ENCODE measurements around the gene SCP2.

Gene SCP2

DNA sequence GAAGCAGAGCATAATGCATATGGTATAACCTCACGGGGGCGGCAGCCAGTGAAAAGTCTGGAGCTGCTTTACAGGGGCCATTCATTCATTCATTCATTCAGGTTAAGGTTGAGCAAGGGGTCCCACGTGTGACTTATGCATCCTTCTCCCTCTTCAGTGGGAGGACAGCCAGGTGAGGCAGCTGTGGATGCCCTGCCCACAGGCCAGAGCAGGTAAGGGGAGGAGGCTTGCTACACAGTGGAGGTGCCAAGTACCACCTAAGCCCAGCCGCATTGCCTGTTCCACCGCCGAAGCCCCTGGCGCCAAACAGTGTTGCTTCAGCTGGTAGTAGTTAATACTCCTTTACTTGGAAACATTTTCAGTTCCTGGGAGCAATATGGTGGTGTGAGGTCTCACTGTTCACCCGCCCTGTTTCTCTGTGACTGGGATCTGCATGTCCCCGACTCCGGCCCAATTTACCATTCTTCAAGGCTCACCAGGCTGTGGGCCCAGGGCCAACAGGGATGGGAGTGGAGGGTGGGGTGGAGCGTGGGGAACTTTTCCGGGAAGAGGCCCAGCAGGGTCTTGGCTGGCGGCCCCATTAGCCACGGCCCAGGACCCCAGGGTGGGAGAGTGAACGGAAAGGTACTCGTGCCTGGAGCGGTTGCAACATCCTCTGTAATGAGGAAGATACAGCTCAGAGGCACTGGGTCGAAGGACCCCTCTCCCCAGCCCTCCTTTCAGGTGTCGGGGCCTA, 134.2 kb downstream of the SCP2 start:
- Histone ChIP-seq H3K4me3 (ENCODE audit: low read length in 2 of 2) (peak overlapping the region; percentile 33 to 46), H3K4me2 (ENCODE audit: insufficient read depth, low read length, poor library complexity, severe bottlenecking) (peak overlapping the region; percentile 84), H2AK5ac (ENCODE audit: low read depth, low read length) (no peak overlapping the region), H3K79me1 (ENCODE audit: low read depth, low read length) (no peaks in the 10 kb centered on the region), H3K23ac (ENCODE audit: low read depth, low read length, poor library complexity) (peak overlapping the region; percentile 56), H3K14ac (ENCODE audit: low read length) (no peak overlapping the region), H3K36me3 (replicated peaks in 1 of 2; ENCODE audit: control insufficient read depth in 2 of 2, insufficient read depth in 2 of 2, low read length in 2 of 2) (no peaks in the 10 kb centered on the region), H2BK5ac (ENCODE audit: low read length) (no peak overlapping the region), H3K9ac (ENCODE audit: low read depth, low read length, poor library complexity) (no peak overlapping the region), H2BK12ac (ENCODE audit: low read length) (no peak overlapping the region), H3K18ac (ENCODE audit: low read length) (no peak overlapping the region), H3K27ac (replicated peaks; ENCODE audit: low read length) (no peak overlapping the region), H2AFZ (ENCODE audit: low read length) (peak overlapping the region; percentile 94), H3K27me3 (ENCODE audit: control insufficient read depth in 3 of 3, insufficient read depth in 3 of 3, low read depth in 1 of 3, low read length in 3 of 3) (peaks cover 10 to 72% (median 47%) of the 10 kb centered on the region in 3 experiments), H3K9me3 (replicated peaks in 1 of 2; ENCODE audit: control insufficient read depth in 2 of 2, insufficient read depth in 1 of 2, low read depth in 1 of 2, low read length in 2 of 2) (no peaks in the 10 kb centered on the region), H4K8ac (ENCODE audit: low read depth, low read length) (no peak overlapping the region), H3K4ac (ENCODE audit: low read length) (no peak overlapping the region), H2BK15ac (ENCODE audit: low read length) (peak overlapping the region; percentile 23), H2BK120ac (ENCODE audit: low read depth, low read length) (no peak overlapping the region), H4K91ac (ENCODE audit: low read depth, low read length, poor library complexity) (no peak overlapping the region), H3K4me1 (ENCODE audit: control insufficient read depth in 2 of 2, insufficient read depth in 1 of 2, low read depth in 1 of 2, low read length in 2 of 2) (peaks cover 4 to 7% of the 10 kb centered on the region in 2 donors)
- no CpG with 5 or more reads among the region's 19 CpGs for WGBS, 2 donors (ENCODE audit: extremely low coverage in 2 of 2, insufficient read length in 2 of 2, insufficient replicate concordance in 1 of 2)
- no peak for DNase-seq (ENCODE audit: low spot score)

DNA sequence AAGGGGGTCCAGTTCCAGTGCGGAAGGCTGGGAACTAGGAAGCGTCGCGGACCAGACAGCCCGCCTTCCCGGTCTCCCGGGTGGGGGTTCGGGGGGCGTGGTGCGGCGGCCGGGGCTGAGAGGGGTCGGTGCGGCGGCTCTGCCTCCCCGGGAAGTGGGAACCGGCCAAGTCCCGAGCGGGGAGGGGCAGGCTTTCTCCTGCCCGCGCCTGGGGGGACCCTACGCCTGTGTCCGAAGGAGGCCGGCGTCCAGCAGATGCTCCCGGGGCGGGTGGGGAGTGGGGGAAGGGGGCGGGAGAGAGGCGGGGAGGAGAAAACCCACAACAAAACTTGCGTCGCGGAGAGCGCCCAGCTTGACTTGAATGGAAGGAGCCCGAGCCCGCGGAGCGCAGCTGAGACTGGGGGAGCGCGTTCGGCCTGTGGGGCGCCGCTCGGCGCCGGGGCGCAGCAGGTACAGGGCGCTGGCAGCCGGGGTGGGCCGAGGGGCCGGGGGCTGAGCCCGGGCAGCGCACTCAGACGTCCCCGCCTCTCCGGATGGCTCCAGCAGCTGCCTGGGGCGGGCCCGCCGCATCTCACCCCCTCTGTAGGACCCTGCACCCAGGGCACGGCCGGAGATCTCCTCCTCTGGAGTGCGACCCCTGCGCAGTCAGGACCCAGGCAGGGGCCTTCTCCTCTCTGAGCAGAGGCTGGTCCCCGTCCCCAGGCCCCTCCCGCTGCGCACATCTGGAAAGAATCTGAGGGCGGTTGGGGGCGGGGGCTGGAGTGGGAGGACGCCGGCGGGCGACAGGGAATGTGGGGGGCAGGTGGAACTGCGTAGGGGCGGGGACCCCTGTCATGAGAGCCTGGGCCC, 135.0 kb downstream of the SCP2 start, which contains the start of gene PODN:
TSS of gene PODN (plus strand) at position 355 of the 849 bp plus-strand sequence. CDS start 7,643 bp downstream, outside the sequence.
- Histone ChIP-seq H3K27ac (replicated peaks; ENCODE audit: low read length) (no peak within 1 kb of the TSS), H2BK120ac (ENCODE audit: low read depth, low read length) (no peak within 1 kb of the TSS), H3K9ac (ENCODE audit: low read depth, low read length, poor library complexity) (peak within 1 kb of the TSS; percentile 66), H2BK12ac (ENCODE audit: low read length) (no peak within 1 kb of the TSS), H2AFZ (ENCODE audit: low read length) (peak within 1 kb of the TSS; percentile 94), H2BK5ac (ENCODE audit: low read length) (peak within 1 kb of the TSS; percentile 68), H3K4ac (ENCODE audit: low read length) (no peak within 1 kb of the TSS), H2BK15ac (ENCODE audit: low read length) (peak within 1 kb of the TSS; percentile 23), H3K27me3 (ENCODE audit: control insufficient read depth in 3 of 3, insufficient read depth in 3 of 3, low read depth in 1 of 3, low read length in 3 of 3) (peaks cover 10 to 80% (median 47%) of the 10 kb centered on the region in 3 experiments), H3K4me1 (ENCODE audit: control insufficient read depth in 2 of 2, insufficient read depth in 1 of 2, low read depth in 1 of 2, low read length in 2 of 2) (peaks cover 4 to 7% of the 10 kb centered on the region in 2 donors), H3K9me3 (replicated peaks in 1 of 2; ENCODE audit: control insufficient read depth in 2 of 2, insufficient read depth in 1 of 2, low read depth in 1 of 2, low read length in 2 of 2) (no peaks in the 10 kb centered on the region), H3K4me3 (ENCODE audit: low read length in 2 of 2) (peak within 1 kb of the TSS; percentile 46 to 78), H3K18ac (ENCODE audit: low read length) (peak within 1 kb of the TSS; percentile 84), H2AK5ac (ENCODE audit: low read depth, low read length) (no peak within 1 kb of the TSS), H3K23ac (ENCODE audit: low read depth, low read length, poor library complexity) (peak within 1 kb of the TSS; percentile 56), H3K14ac (ENCODE audit: low read length) (no peak within 1 kb of the TSS), H4K8ac (ENCODE audit: low read depth, low read length) (no peak within 1 kb of the TSS), H4K91ac (ENCODE audit: low read depth, low read length, poor library complexity) (no peak within 1 kb of the TSS), H3K79me1 (ENCODE audit: low read depth, low read length) (no peaks in the 10 kb centered on the region), H3K4me2 (ENCODE audit: insufficient read depth, low read length, poor library complexity, severe bottlenecking) (peak within 1 kb of the TSS; percentile 84), H3K36me3 (replicated peaks in 1 of 2; ENCODE audit: control insufficient read depth in 2 of 2, insufficient read depth in 2 of 2, low read length in 2 of 2) (no peaks in the 10 kb centered on the region)
- WGBS, 2 donors (ENCODE audit: extremely low coverage in 2 of 2, insufficient read length in 2 of 2, insufficient replicate concordance in 1 of 2), result no CpG with 5 or more reads among the region's 73 CpGs
- DNase-seq (ENCODE audit: low spot score), result no peak

DNA sequence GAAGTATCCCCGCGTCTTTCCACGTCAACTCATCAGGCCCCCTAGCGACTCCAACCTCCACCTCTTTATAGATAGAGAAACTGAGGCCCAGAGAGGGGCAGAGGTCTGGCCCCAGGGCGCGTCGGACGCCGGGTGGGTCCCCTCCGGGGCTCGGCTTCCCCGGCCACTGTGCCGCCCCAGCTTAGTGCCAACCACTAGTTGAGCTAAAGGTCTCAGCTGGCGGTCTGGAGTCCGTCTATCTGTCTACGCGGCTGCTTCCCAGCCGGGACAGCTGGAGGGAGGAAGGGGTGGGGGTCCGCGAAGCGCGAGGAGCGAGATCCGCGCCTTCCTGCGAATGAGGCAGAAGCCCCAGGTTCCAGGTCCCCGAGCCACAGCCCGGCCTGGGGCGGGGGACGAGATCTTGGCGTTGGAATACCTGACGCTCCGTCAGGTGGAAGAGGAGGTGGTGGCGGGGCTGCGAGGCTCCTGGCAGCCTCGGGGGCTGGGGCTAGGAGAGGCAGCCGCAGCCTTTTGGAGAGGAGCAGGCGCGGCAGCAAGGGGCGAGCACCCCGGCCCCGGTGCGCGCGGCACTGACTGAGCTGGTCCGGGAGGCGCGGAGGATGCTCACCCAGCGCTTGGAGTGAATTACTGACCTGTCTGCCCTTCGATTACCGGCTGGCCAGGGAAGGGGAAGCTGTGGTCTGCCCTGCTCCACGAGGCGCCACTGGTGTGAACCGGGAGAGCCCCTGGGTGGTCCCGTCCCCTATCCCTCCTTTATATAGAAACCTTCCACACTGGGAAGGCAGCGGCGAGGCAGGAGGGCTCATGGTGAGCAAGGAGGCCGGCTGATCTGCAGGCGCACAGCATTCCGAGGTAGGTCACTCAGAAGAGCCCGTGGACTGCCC, 135.9 kb downstream of the SCP2 start:
- Histone ChIP-seq H3K4ac (ENCODE audit: low read length) (no peak overlapping the region), H3K23ac (ENCODE audit: low read depth, low read length, poor library complexity) (no peak overlapping the region), H2BK120ac (ENCODE audit: low read depth, low read length) (no peak overlapping the region), H3K14ac (ENCODE audit: low read length) (no peak overlapping the region), H3K4me1 (ENCODE audit: control insufficient read depth in 2 of 2, insufficient read depth in 1 of 2, low read depth in 1 of 2, low read length in 2 of 2) (peaks cover 4 to 7% of the 10 kb centered on the region in 2 donors), H3K9ac (ENCODE audit: low read depth, low read length, poor library complexity) (no peak overlapping the region), H4K91ac (ENCODE audit: low read depth, low read length, poor library complexity) (no peak overlapping the region), H3K27ac (replicated peaks; ENCODE audit: low read length) (no peak overlapping the region), H2BK15ac (ENCODE audit: low read length) (no peak overlapping the region), H2AK5ac (ENCODE audit: low read depth, low read length) (no peak overlapping the region), H2BK5ac (ENCODE audit: low read length) (peak overlapping the region; percentile 68), H3K79me1 (ENCODE audit: low read depth, low read length) (no peaks in the 10 kb centered on the region), H3K4me3 (ENCODE audit: low read length in 2 of 2) (peak overlapping the region; percentile 46 to 78), H3K4me2 (ENCODE audit: insufficient read depth, low read length, poor library complexity, severe bottlenecking) (peak overlapping the region; percentile 84), H2AFZ (ENCODE audit: low read length) (peak overlapping the region; percentile 94), H3K36me3 (replicated peaks in 1 of 2; ENCODE audit: control insufficient read depth in 2 of 2, insufficient read depth in 2 of 2, low read length in 2 of 2) (no peaks in the 10 kb centered on the region), H2BK12ac (ENCODE audit: low read length) (no peak overlapping the region), H3K27me3 (ENCODE audit: control insufficient read depth in 3 of 3, insufficient read depth in 3 of 3, low read depth in 1 of 3, low read length in 3 of 3) (peaks cover 10 to 80% (median 47%) of the 10 kb centered on the region in 3 experiments), H4K8ac (ENCODE audit: low read depth, low read length) (no peak overlapping the region), H3K9me3 (replicated peaks in 1 of 2; ENCODE audit: control insufficient read depth in 2 of 2, insufficient read depth in 1 of 2, low read depth in 1 of 2, low read length in 2 of 2) (no peaks in the 10 kb centered on the region), H3K18ac (ENCODE audit: low read length) (peak overlapping the region; percentile 77)
- no CpG with 5 or more reads among the region's 61 CpGs for WGBS, 2 donors (ENCODE audit: extremely low coverage in 2 of 2, insufficient read length in 2 of 2, insufficient replicate concordance in 1 of 2)
- DNase-seq (ENCODE audit: low spot score), result no peak

Data from neuronal stem cell (in vitro differentiated cells).